EL (cell line): ENCODE data around the gene RETREG3.
A peak's percentile ranks its signal among the peaks of the same experiment; 100 is the strongest.
"Not testable (repeated sequence)": the region's sequence is repeated elsewhere in the genome, so short reads cannot be mapped to it uniquely, and the experiment has no call there.

Source experiments
- DNase-seq: peaks from one replicate; pipeline ENCODE4 v3.0.0-alpha.2; 2016

The RETREG3 gene, protein sequence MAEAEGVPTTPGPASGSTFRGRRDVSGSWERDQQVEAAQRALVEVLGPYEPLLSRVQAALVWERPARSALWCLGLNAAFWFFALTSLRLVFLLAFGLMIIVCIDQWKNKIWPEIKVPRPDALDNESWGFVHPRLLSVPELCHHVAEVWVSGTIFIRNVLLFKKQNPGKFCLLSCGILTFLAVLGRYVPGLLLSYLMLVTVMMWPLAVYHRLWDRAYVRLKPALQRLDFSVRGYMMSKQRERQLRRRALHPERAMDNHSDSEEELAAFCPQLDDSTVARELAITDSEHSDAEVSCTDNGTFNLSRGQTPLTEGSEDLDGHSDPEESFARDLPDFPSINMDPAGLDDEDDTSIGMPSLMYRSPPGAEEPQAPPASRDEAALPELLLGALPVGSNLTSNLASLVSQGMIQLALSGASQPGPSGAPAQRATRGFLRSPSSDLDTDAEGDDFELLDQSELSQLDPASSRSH

GRCh38 chr17:42609182-42609813 is at the start of gene RETREG3, which contains the start of gene TUBG1:
TSS of gene RETREG3 (minus strand) at chr17:42609374. CDS start at chr17:42609324, 50 bp downstream.
TSS of gene TUBG1 (plus strand) at chr17:42609683. CDS start at chr17:42609738, 55 bp downstream.
- peak; percentile 99 for DNase-seq

GRCh38 chr17:42657824-42658588 is 48.8 kb upstream of the RETREG3 start:
- no peak for DNase-seq

- peak; percentile 64 for DNase-seq
These were observed 46.4 kb upstream of the RETREG3 start for GRCh38 chr17:42655528-42655927.

GRCh38 chr17:42653179-42654124 is 44.3 kb upstream of the RETREG3 start:
- peak; percentile 78 for DNase-seq

DNA sequence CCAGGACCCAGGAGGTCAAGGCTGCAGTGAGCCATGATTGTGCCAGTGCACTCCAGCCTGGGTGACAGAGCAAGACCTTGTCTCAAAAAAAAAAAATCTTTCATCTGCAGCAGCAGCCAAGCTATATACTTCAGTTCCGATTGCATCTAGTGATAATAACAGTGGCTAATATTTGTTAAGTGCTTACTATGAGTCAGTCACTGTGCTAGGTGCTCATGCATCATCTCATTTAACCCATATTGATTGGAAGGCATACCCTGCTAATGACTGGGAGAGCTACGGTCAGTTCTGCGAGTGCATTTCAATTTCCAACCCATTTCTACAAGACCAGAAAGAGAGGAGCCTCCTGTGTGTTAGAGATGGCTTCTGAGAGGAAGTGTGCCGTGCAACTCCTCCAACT is 42.2 kb upstream of the RETREG3 start:
- DNase-seq = no peak

DNA sequence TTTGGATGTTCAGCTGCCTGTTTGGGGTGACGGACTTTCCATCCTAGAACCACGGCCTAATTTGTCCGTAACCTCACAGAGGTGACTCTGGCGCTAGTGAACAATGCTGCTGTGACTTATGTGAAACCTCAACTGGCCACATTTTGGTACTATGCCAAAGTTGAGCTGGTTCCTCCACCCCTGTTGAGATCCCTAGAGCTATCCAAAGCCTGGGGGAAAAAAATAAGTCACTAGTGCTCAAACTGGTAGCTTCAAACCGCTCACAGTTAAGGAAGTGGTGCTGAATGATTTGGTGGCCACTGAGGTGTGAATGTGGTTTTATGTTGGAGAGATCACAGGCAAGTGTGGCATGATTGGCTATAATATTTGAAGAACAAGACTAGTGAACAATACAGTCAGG is 38.6 kb upstream of the RETREG3 start:
- no peak for DNase-seq

- no peak for DNase-seq
These were observed 33.2 kb upstream of the RETREG3 start for GRCh38 chr17:42642336-42642735.

- no peak for DNase-seq
These were observed 30.9 kb upstream of the RETREG3 start for GRCh38 chr17:42640121-42640520.

- no peak for DNase-seq
These were observed 30.4 kb upstream of the RETREG3 start for GRCh38 chr17:42639525-42640113.

DNA sequence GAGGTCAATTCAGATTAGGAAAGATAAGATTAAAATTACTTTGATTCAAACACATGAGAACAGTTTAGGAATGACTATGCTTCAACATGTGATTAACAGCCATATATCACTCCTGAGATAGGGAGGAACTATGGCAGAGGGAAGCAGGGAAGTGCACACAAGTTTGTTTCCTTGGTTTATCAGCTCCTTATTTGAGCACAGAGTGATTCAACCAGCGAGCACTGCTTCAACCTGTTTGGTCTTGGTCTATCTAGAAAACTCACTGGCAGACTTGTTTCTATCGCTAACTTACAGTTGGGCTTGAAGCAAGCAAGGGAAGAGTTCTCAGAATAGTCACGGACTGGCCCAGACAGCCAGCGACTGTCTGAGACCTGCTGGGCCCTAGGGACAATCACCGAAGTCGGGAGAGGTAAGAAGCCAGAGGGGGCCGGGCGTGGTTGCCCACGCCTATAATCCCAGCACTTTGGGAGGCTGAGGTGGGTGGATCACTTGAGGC is 23.8 kb upstream of the RETREG3 start:
- DNase-seq = no peak

DNA sequence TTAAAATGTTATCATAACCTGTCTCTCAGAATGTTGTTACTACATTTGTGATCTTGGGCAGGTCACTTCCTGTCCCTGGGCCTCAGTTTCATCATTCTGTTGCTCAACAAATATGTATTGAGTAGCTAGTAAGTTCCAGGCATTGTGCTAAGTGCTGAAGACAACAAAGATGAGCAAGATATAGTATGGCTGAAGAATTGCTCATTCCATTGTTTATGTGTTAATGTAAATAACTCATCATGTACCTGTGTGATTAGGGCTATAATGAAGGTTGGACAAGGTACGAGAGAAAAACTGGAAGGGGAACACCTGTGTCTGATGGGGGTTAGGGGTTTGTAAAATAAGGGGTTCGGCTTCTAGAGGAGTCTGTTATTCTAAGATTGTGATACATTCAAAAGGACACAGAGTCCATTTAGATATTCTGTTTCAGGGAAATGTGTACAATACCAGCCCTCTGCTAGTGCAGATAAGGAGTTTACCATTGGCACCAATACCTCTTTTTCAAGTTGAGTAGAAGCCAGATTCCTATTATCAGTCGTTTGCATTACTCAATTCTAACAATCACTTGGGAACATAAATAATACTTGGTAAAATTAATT is 20.3 kb upstream of the RETREG3 start:
- DNase-seq = no peak

- DNase-seq = not testable (repeated sequence)
These were observed 18.0 kb upstream of the RETREG3 start for GRCh38 chr17:42627032-42627764.

GRCh38 chr17:42623732-42624596 is 14.8 kb upstream of the RETREG3 start:
- no peak for DNase-seq

DNA sequence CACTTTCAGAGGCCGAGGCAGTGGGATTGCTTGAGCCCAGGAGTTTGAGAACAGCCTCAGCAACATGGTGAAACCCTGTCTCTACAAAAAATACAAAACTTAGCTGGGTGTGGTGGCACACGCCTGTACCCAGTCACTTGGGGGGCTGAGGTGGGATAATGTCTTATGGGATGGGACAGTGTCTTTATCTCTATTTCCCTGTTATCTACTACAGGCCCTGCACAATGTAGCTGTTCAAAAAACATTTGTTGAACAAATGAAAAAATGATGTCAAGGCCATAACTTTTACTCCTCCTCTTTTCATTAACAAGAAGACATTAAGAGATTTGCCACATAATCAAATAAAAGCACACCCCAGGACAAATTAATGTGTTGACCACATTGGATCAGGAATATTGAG is 14.1 kb upstream of the RETREG3 start:
- no peak for DNase-seq

DNA sequence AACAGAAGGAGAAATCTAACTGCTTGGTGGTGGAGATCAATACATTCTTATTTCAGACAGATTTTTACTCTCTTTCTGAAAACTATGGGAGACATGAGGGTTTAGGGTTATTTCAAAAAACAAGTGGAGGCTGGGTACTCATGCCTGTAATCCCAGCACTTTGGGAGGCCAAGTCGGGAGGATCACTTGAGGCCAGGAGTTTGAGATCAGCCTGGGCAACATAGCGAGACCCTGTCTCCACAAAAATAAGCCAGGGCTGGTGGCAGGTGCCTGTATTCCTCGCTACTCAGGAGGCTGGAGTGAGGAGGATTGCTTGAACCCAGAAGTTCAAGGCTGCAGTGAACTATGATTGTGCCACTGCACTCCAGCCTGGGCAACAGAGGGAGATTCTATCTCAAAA is 12.8 kb upstream of the RETREG3 start:
- DNase-seq = not testable (repeated sequence)

DNA sequence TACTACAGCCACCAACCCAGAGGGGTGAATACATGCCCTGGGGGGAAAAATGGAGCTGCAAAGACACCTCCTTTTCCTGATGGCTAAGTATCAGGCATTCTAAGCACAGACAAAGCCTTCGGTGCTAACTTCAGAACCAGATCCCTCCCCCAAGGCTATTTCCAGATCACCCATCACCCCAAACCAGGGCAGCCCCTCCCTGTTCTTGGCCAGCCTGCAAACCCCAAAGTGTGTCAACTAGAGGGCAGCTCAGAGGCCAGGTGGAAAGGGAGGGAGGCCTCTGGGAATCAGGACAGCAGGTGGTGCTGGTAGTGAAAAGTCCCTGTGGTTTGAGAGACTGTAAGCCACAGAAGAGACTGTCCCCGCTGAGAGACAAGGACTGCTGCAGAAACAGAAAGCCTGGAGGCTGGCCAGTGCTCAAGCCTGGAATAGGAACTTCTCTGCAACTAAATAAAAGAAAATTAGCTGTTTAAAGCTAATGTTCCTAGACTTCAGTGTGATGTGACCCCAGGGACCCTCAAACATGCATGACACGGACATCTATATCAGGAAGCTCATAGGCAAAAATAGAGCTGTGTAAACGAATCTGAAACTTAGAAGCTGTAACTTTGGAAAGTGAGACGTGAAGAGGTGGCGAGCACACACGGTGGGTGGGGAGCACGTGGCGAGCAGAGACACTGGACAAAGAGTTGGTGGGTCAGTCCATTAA is 9.4 kb upstream of the RETREG3 start:
- peak; percentile 20 for DNase-seq

- no peak for DNase-seq
These were observed 8.8 kb upstream of the RETREG3 start for GRCh38 chr17:42617956-42618431.

DNA sequence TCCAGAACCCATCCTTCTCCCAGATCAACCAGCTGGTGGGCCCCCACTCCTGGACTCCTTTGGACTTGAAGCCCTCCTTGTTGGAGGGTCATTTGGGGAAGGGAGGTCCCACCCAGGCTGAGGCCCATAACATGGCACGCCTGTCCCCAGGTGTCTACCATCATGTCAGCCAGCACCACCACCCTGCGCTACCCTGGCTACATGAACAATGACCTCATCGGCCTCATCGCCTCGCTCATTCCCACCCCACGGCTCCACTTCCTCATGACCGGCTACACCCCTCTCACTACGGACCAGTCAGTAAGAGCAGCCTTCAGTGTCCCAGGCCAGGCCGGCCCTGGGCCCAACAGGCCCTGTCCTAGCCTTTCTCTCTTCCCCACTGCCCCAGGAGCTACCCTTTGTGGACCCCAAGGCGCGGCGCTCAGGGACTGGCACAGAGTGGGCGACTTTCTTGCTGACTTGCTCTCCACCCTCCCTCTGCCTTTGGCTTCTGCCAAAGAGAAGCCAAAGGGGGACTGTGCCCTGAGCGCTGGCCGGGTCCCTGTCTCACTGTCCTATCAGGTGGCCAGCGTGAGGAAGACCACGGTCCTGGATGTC is 4.6 kb upstream of the RETREG3 start:
- DNase-seq = no peak
